ENCODE data around the gene CASP9.

The CASP9 gene

GRCh38 chr1:15526490-15527339 lies 2.7 kb upstream of the CASP9 start, which contains the start of gene DNAJC16:
Gene DNAJC16, plus strand, starts transcription at chr1:15526848. Its CDS starts 2,258 bp downstream, at chr1:15529106.
- DNase-seq (ENCODE audit: low read depth), result peak; percentile 100
- H3K4me3 ChIP-seq (ENCODE audit: low read depth, low read length), result peak within 1 kb of the TSS; percentile 69
- TF ChIP-seq, protein P1, sequence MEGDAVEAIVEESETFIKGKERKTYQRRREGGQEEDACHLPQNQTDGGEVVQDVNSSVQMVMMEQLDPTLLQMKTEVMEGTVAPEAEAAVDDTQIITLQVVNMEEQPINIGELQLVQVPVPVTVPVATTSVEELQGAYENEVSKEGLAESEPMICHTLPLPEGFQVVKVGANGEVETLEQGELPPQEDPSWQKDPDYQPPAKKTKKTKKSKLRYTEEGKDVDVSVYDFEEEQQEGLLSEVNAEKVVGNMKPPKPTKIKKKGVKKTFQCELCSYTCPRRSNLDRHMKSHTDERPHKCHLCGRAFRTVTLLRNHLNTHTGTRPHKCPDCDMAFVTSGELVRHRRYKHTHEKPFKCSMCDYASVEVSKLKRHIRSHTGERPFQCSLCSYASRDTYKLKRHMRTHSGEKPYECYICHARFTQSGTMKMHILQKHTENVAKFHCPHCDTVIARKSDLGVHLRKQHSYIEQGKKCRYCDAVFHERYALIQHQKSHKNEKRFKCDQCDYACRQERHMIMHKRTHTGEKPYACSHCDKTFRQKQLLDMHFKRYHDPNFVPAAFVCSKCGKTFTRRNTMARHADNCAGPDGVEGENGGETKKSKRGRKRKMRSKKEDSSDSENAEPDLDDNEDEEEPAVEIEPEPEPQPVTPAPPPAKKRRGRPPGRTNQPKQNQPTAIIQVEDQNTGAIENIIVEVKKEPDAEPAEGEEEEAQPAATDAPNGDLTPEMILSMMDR (IDR thresholded peaks at IDR 0.05; ENCODE audit: insufficient read depth, low read depth, low read length, missing control alignments), result no peak

DNA sequence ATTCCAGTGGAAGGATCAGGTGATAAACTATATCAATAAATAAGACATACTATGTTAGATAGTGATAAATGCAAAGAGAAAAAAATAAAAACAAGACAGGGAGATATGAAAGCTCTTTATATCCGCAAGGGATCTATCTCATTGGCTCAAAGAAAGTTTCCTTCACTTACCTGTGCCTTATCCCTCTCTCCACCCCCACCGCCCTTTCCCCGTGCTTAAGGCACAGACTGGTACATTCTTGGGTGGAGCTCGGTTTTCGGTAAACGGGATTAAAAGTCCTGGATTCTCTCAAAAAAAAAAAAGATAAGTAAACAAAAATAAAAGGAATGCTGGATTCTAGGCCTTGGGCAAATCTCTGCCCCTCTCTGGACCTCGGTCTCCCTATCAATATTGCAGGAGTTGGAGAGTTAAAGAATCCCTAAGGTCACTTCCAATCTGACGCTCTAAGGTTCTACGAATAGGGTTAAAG lies 2.0 kb upstream of the CASP9 start:
- peak overlapping the region; percentile 59 for H3K4me3 ChIP-seq (ENCODE audit: low read depth, low read length)
- TF ChIP-seq, protein P1 (IDR thresholded peaks at IDR 0.05; ENCODE audit: insufficient read depth, low read depth, low read length, missing control alignments), result no peak
- DNase-seq (ENCODE audit: low read depth), result no peak

DNA sequence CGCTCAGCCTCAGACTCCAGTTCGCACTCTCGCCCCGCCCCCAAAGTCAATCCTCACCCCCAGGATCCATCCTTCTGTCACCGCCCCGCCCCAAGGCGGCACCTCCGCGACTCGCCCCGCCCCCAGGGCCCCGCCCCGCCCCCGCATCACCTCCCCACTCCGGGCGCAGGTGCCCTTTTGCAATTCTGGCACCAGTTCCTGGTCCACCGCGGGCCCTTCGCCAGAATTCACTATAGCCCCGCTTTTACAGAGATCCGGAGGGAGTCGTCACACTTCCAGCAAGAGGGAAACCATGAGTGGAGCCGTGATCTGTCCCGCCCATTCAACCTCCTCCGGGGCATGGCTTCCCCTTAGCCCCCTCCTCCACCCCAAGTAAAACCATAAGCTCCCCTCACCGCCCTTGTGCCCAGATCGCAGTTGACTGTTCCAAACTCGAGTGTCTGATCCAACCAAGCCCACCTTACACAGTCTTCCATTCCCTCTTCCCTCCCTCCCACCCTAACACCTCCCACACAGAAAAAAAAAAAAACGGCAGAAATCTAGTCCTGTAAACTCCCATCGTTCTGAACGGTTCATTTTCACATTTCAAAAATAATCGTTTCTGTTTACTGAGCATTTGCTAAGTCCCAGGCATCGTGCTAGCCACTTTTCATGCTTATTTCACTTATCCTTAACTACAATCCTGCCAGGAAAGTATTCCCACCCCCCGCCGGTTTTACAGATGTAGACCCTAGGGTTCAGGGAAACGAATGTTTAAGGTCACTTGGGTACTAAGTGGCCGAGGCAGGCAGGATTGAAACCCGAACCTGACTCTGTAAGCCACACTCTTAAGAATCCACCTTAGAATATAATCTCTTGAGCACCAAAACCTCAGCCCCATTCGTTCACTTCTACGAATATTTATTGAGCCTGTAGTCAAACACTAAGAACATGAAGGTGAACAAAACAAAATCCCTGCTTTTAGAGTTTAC lies 1.3 kb upstream of the CASP9 start:
- peak; percentile 19 for DNase-seq (ENCODE audit: low read depth)
- H3K4me3 ChIP-seq (ENCODE audit: low read depth, low read length), result peak overlapping the region; percentile 59
- TF ChIP-seq, protein P1 (IDR thresholded peaks at IDR 0.05; ENCODE audit: insufficient read depth, low read depth, low read length, missing control alignments), result no peak

DNA sequence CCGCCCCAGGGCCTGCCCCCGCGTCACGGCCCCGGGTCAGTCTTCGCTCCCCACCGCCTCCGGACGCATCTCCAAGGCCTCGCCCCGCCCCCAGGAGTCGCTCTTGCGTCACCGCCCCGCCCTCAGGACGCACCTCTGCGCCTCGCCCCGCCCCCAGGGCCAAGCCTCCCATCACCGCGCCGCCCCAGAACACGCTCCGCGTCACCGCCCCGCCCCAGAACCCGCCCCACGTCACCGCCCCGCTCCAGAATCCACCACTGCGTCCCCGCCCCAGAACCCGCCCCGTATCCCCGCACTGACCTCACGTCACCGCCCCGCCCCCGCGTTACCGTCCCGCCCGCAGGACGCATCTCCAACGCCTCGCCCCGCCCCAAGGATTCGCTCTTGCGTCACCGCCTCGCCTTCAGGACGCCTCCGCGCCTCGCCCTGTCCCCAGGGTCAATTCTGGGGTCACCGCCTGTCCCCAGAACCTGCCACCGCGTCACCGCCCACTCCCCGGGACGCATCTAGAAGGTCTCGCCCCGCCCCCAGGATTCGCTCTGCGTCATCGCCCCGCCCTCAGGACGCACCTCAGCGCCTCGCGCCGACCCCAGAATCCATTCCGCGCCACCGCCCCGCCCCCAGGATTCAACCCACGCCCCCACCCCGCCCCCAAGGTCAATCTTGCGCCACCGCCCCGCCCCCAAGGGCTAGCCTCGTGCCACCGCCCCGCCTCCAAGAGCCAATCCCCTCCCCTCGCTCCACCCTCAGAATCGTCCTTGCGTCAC lies 451 bp upstream of the CASP9 start:
- peak; percentile 100 for DNase-seq (ENCODE audit: low read depth)
- peak overlapping the region; percentile 80 for H3K4me3 ChIP-seq (ENCODE audit: low read depth, low read length)
- TF ChIP-seq, protein P1 (IDR thresholded peaks at IDR 0.05; ENCODE audit: insufficient read depth, low read depth, low read length, missing control alignments), result no peak

- no peak for DNase-seq (ENCODE audit: low read depth)
- TF ChIP-seq, protein P1 (IDR thresholded peaks at IDR 0.05; ENCODE audit: insufficient read depth, low read depth, low read length, missing control alignments), result no peak
- peak overlapping the region; percentile 80 for H3K4me3 ChIP-seq (ENCODE audit: low read depth, low read length)
These were observed 653 bp downstream of the CASP9 start for GRCh38 chr1:15523104-15524020.

Measured in GM12865 (cell line).